Measurements from ENCODE around the gene ASGR2. TPM values are rescaled to one million over a fixed set of nuclear protein-coding genes. Genes with fewer than 3 reads are reported as not detected.
A peak's percentile ranks its signal among the peaks of the same experiment; 100 is the strongest.

The ASGR2 gene
- total and polyA plus RNA-seq, 2 of the 13 experiments (the other 11 are each of a cell fraction or from before 2014, with no cell fraction given): 320 to 754 TPM

GRCh38 chr17:7060165-7060891 is 54.3 kb downstream of the ASGR2 start:
- WGBS (ENCODE audit: low lambda C conversion rate): 28% methylated on average over 6 of the region's 6 CpGs
- DNase-seq (ENCODE audit: low spot score): peak; percentile 59
- TF ChIP-seq, protein P1, sequence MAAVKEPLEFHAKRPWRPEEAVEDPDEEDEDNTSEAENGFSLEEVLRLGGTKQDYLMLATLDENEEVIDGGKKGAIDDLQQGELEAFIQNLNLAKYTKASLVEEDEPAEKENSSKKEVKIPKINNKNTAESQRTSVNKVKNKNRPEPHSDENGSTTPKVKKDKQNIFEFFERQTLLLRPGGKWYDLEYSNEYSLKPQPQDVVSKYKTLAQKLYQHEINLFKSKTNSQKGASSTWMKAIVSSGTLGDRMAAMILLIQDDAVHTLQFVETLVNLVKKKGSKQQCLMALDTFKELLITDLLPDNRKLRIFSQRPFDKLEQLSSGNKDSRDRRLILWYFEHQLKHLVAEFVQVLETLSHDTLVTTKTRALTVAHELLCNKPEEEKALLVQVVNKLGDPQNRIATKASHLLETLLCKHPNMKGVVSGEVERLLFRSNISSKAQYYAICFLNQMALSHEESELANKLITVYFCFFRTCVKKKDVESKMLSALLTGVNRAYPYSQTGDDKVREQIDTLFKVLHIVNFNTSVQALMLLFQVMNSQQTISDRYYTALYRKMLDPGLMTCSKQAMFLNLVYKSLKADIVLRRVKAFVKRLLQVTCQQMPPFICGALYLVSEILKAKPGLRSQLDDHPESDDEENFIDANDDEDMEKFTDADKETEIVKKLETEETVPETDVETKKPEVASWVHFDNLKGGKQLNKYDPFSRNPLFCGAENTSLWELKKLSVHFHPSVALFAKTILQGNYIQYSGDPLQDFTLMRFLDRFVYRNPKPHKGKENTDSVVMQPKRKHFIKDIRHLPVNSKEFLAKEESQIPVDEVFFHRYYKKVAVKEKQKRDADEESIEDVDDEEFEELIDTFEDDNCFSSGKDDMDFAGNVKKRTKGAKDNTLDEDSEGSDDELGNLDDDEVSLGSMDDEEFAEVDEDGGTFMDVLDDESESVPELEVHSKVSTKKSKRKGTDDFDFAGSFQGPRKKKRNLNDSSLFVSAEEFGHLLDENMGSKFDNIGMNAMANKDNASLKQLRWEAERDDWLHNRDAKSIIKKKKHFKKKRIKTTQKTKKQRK (IDR thresholded peaks at IDR 0.05; ENCODE audit: low read length): no peak
- TF ChIP-seq ZNF652 (CRISPR knock-in tag; IDR thresholded peaks at IDR 0.05; ENCODE audit: borderline replicate concordance, low read depth) (peak; percentile 83; the same call in 1 of the 2 replicates), ZKSCAN1 (IDR thresholded peaks at IDR 0.05; ENCODE audit: low read length) (peak; percentile 83), STAG1 (CRISPR knock-in tag; IDR thresholded peaks at IDR 0.05) (no peak), PLRG1 (conservative IDR thresholded peaks at IDR 0.05) (no peak), ZSCAN25 (CRISPR knock-in tag; IDR thresholded peaks at IDR 0.05) (no peak), CENPT (CRISPR knock-in tag; IDR thresholded peaks at IDR 0.05; ENCODE audit: low read depth) (no peak), ZNF12 (CRISPR knock-in tag; IDR thresholded peaks at IDR 0.05) (0 out of 2 replicates have a peak, but pooled peaks have one; percentile 35), FOSL2 (CRISPR knock-in tag; IDR thresholded peaks at IDR 0.05) (0 out of 2 replicates have a peak, but pooled peaks have one; percentile 22), JARID2 (CRISPR knock-in tag; IDR thresholded peaks at IDR 0.05; ENCODE audit: insufficient replicate concordance) (no peak), SYNCRIP (IDR thresholded peaks at IDR 0.05; ENCODE audit: insufficient read depth, low read depth, low read length) (no peak)
- TF ChIP-seq, protein P2, sequence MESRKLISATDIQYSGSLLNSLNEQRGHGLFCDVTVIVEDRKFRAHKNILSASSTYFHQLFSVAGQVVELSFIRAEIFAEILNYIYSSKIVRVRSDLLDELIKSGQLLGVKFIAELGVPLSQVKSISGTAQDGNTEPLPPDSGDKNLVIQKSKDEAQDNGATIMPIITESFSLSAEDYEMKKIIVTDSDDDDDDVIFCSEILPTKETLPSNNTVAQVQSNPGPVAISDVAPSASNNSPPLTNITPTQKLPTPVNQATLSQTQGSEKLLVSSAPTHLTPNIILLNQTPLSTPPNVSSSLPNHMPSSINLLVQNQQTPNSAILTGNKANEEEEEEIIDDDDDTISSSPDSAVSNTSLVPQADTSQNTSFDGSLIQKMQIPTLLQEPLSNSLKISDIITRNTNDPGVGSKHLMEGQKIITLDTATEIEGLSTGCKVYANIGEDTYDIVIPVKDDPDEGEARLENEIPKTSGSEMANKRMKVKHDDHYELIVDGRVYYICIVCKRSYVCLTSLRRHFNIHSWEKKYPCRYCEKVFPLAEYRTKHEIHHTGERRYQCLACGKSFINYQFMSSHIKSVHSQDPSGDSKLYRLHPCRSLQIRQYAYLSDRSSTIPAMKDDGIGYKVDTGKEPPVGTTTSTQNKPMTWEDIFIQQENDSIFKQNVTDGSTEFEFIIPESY (CRISPR knock-in tag; IDR thresholded peaks at IDR 0.05): peak; percentile 94

More at GRCh38 chr17:7060165-7060891, 54.3 kb downstream of the ASGR2 start:
- no peaks in the 10 kb centered on the region for H3K79me2 ChIP-seq (ENCODE audit: insufficient read depth, low read length)
- H3K4me1 ChIP-seq (ENCODE audit: insufficient read depth, low read length): peaks cover 9% of the 10 kb centered on the region
- H2AFZ ChIP-seq (ENCODE audit: low read length): no peak overlapping the region
- H3K9ac ChIP-seq (ENCODE audit: insufficient read depth, low read depth, low read length): no peak overlapping the region
- H4K20me1 ChIP-seq (ENCODE audit: insufficient read depth, low read length): no peaks in the 10 kb centered on the region
- no peaks in the 10 kb centered on the region for H3K36me3 ChIP-seq (replicated peaks in 1 of 2; ENCODE audit: control insufficient read depth in 1 of 2, insufficient read depth in 2 of 2, low read length in 2 of 2)
- H3K27me3 ChIP-seq (ENCODE audit: control insufficient read depth in 1 of 2, insufficient read depth in 2 of 2, low read length in 2 of 2): peaks cover 0 to 9% of the 10 kb centered on the region in 2 experiments; a peak in 1 of 5 replicates
- ChIA-PET CTCF (ENCODE audit: low intra/inter-chr PET ratio, low total read pairs) (no interaction called here), POLR2A (no interaction called here)
- no peak for ATAC-seq
- BruUV-seq (replicated peaks): no TSS peak
- in situ Hi-C loops (cut with HindIII; ENCODE audit: extremely low pct_ligation_motif_present, low pct_unique_long_range_greater_than_20kb) (no loop called here), intact Hi-C loops (cut with micrococcal nuclease; ENCODE audit: unreplicated experiment) (no loop called here)
- no peak for FAIRE-seq
- no peak overlapping the region for H3K27ac ChIP-seq (ENCODE audit: extremely low read length, insufficient read depth, low read length)
- H3K9me3 ChIP-seq (ENCODE audit: low read length): no peaks in the 10 kb centered on the region
- no peak overlapping the region for H3K4me2 ChIP-seq (ENCODE audit: low read depth, low read length)
- H3K4me3 ChIP-seq (replicated peaks in 1 of 3; ENCODE audit: insufficient read depth in 1 of 3, low read depth in 2 of 3, low read length in 3 of 3): no peak overlapping the region
